GM12874 (cell line): ENCODE measurements around the gene ADAP1.

Experiments used
- CTCF ChIP-seq: IDR thresholded peaks from 2 replicates; pipeline ENCODE4 v1.5.1; 2011; ENCODE audit warnings: low read depth, mild to moderate bottlenecking, control low read depth, low read length, moderate library complexity; ENCODE audit not compliant: insufficient read depth

Gene ADAP1

GRCh38 chr7:898855-899681 lies 55.4 kb downstream of the ADAP1 start:
- no peak for TF ChIP-seq CTCF

GRCh38 chr7:898460-898854 lies 56.0 kb downstream of the ADAP1 start:
- TF ChIP-seq CTCF: no peak

- TF ChIP-seq CTCF: no peak
Observed at GRCh38 chr7:897771-898376, 56.6 kb downstream of the ADAP1 start.

GRCh38 chr7:897086-897485 lies 57.4 kb downstream of the ADAP1 start:
- no peak for TF ChIP-seq CTCF

- no peak for TF ChIP-seq CTCF
Observed at GRCh38 chr7:896346-897075, 58.0 kb downstream of the ADAP1 start.

- no peak for TF ChIP-seq CTCF
Observed at GRCh38 chr7:895451-896052, 58.9 kb downstream of the ADAP1 start.

GRCh38 chr7:894927-895450 lies 59.5 kb downstream of the ADAP1 start:
- no peak for TF ChIP-seq CTCF
